H9 (cell line): ENCODE results near the gene AFF2. TPM values are rescaled to one million over a fixed set of nuclear protein-coding genes. Genes with fewer than 3 reads are reported as not detected.

Experiments used
- DNase-seq: peaks from one replicate; pipeline ENCODE4 v3.0.0-alpha.2; 2017
- H2AFZ ChIP-seq: one replicate; pipeline ENCODE4 v1.6.1; 2013; ENCODE audit warnings: mild to moderate bottlenecking, low read length, control low read depth, moderate library complexity
- H2AK5ac ChIP-seq: 2 replicates; pipeline ENCODE4 v1.6.1; 2013; ENCODE audit warnings: low read length, control low read depth, mixed read lengths; ENCODE audit not compliant: insufficient read length
- H2BK120ac ChIP-seq: one replicate; pipeline ENCODE4 v1.6.1; 2013; ENCODE audit warnings: low read depth, mild to moderate bottlenecking, low read length, control low read depth, inconsistent platforms; ENCODE audit not compliant: poor library complexity, severe bottlenecking
- H2BK12ac ChIP-seq: 2 replicates; pipeline ENCODE4 v1.6.1; 2013; ENCODE audit warnings: low read length, control low read depth, mixed read lengths, low read depth; ENCODE audit not compliant: insufficient read length
- H2BK15ac ChIP-seq: 2 replicates; pipeline ENCODE4 v1.6.1; 2013; ENCODE audit warnings: low read depth, low read length, control low read depth
- H2BK20ac ChIP-seq: one replicate; pipeline ENCODE4 v1.6.1; 2013; ENCODE audit warnings: low read depth, mild to moderate bottlenecking, low read length, control low read depth, inconsistent platforms; ENCODE audit not compliant: poor library complexity, severe bottlenecking
- H2BK5ac ChIP-seq: 2 replicates; pipeline ENCODE4 v1.6.1; 2013; ENCODE audit warnings: low read length, control low read depth, mixed read lengths; ENCODE audit not compliant: insufficient read length
- H3K14ac ChIP-seq: 2 replicates; pipeline ENCODE4 v1.6.1; 2013; ENCODE audit warnings: low read length, control low read depth; ENCODE audit not compliant: insufficient read depth
- H3K18ac ChIP-seq: 2 replicates; pipeline ENCODE4 v1.6.1; 2013; ENCODE audit warnings: low read depth, mild to moderate bottlenecking, mixed read lengths, low read length, control low read depth; ENCODE audit not compliant: insufficient read length
- H3K23ac ChIP-seq: 2 replicates; pipeline ENCODE4 v1.6.1; 2013; ENCODE audit warnings: low read length, control low read depth, mixed read lengths, low read depth; ENCODE audit not compliant: insufficient read length
- H3K23me2 ChIP-seq: 2 replicates; pipeline ENCODE4 v1.6.1; 2013; ENCODE audit warnings: low read depth, mild to moderate bottlenecking, mixed read lengths, low read length, control low read depth; ENCODE audit not compliant: insufficient read length, poor library complexity, severe bottlenecking
- H3K27ac ChIP-seq: 2 replicates; pipeline ENCODE4 v1.5.1; 2013; ENCODE audit warnings: low read length, control low read depth, mixed read lengths, low read depth; ENCODE audit not compliant: insufficient read length
- H3K27me3 ChIP-seq: 2 replicates; pipeline ENCODE4 v1.6.1; 2013; ENCODE audit warnings: low read length, control low read depth, inconsistent platforms; ENCODE audit not compliant: insufficient read depth
- H3K4ac ChIP-seq: 2 replicates; pipeline ENCODE4 v1.6.1; 2013; ENCODE audit warnings: low read depth, mild to moderate bottlenecking, control low read depth, inconsistent platforms, low read length, moderate library complexity
- H3K4me1 ChIP-seq: 2 replicates; pipeline ENCODE4 v1.6.1; 2013; ENCODE audit warnings: low read length, control low read depth, inconsistent platforms; ENCODE audit not compliant: insufficient read depth
- H3K4me2 ChIP-seq: 2 replicates; pipeline ENCODE4 v1.6.1; 2013; ENCODE audit warnings: low read length, control low read depth, mixed read lengths; ENCODE audit not compliant: insufficient read length, insufficient read depth
- H3K56ac ChIP-seq: 2 replicates; pipeline ENCODE4 v1.6.1; 2013; ENCODE audit warnings: low read depth, mild to moderate bottlenecking, mixed read lengths, low read length, control low read depth; ENCODE audit not compliant: insufficient read length
- H3K79me1 ChIP-seq: 2 replicates; pipeline ENCODE4 v1.6.1; 2013; ENCODE audit warnings: low read depth, mild to moderate bottlenecking, moderate library complexity, low read length, control low read depth, inconsistent platforms; ENCODE audit not compliant: insufficient read depth, poor library complexity, severe bottlenecking
- H3K79me2 ChIP-seq: 2 replicates; pipeline ENCODE4 v1.6.1; 2013; ENCODE audit warnings: low read length, control low read depth, inconsistent platforms; ENCODE audit not compliant: insufficient read depth
- H3K9ac ChIP-seq: 2 replicates; pipeline ENCODE4 v1.6.1; 2013; ENCODE audit warnings: low read length, control low read depth, mixed read lengths; ENCODE audit not compliant: insufficient read length; ENCODE audit errors: extremely low read depth
- H3K9me3 ChIP-seq: one replicate; pipeline ENCODE4 v1.6.1; 2013; ENCODE audit warnings: low read depth, low read length, inconsistent platforms; ENCODE audit not compliant: control insufficient read depth
- H3T11ph ChIP-seq: one replicate; pipeline ENCODE4 v1.6.1; 2013; ENCODE audit warnings: mild to moderate bottlenecking, low read length, control low read depth, inconsistent platforms
- H4K20me1 ChIP-seq: one replicate; pipeline ENCODE4 v1.6.1; 2013; ENCODE audit not compliant: control insufficient read depth, insufficient read length, insufficient read depth
- H4K5ac ChIP-seq: 2 replicates; pipeline ENCODE4 v1.6.1; 2013; ENCODE audit warnings: low read depth, mild to moderate bottlenecking, mixed read lengths, low read length, control low read depth; ENCODE audit not compliant: insufficient read length
- H4K8ac ChIP-seq: replicated peaks from 2 replicates; pipeline ENCODE4 v1.6.1; 2013; ENCODE audit warnings: low read length, control low read depth, mixed read lengths, low read depth; ENCODE audit not compliant: insufficient read length
- H4K91ac ChIP-seq: 2 replicates; pipeline ENCODE4 v1.6.1; 2013; ENCODE audit warnings: low read depth, mild to moderate bottlenecking, moderate library complexity, mixed read lengths, low read length, control low read depth; ENCODE audit not compliant: insufficient read length
- H3K27ac Mint-ChIP-seq, 3 experiments: 2 replicates in 2 of 3; 3 replicates in 1 of 3; pipeline ENCODE4 v1.8.0; 2020 to 2021; ENCODE audit warnings: mixed read lengths in 3 of 3, mild to moderate bottlenecking in 1 of 3, moderate library complexity in 1 of 3
- H3K27me3 Mint-ChIP-seq: 2 replicates; pipeline ENCODE4 v1.8.0; 2021; ENCODE audit warnings: low read depth, mild to moderate bottlenecking, moderate library complexity, mixed read lengths
- H3K36me3 Mint-ChIP-seq, 3 experiments: 2 replicates in 2 of 3; 3 replicates in 1 of 3; pipeline ENCODE4 v1.8.0; 2020 to 2021; ENCODE audit warnings: low read depth in 3 of 3, mixed read lengths in 3 of 3; ENCODE audit not compliant: insufficient read depth in 1 of 3
- H3K4me1 Mint-ChIP-seq, 2 experiments: 2 replicates each; pipeline ENCODE4 v1.8.0; 2020; ENCODE audit warnings: mixed read lengths in 2 of 2
- H3K4me3 Mint-ChIP-seq, 2 experiments: 2 replicates in 1 of 2; 3 replicates in 1 of 2; pipeline ENCODE4 v1.8.0; 2020 to 2021; ENCODE audit warnings: mild to moderate bottlenecking in 2 of 2, mixed read lengths in 2 of 2, moderate library complexity in 1 of 2
- H3K9me3 Mint-ChIP-seq, 2 experiments: 2 replicates in 1 of 2; 3 replicates in 1 of 2; pipeline ENCODE4 v1.8.0; 2020; ENCODE audit warnings: mild to moderate bottlenecking in 2 of 2, mixed read lengths in 2 of 2, moderate library complexity in 1 of 2
- CTCF ChIP-seq: fragments of 200-600 bp; sonication (generic); conservative IDR thresholded peaks from 3 replicates; pipeline ENCODE4 v1.8.0; 2021; ENCODE audit warnings: antibody characterized with exemption, mild to moderate bottlenecking
- WGBS: extraction: QIAGEN DNeasy Blood & Tissue Kit; methylation state at CpG from one replicate; pipeline ENCODE4 v1.1.7; 2013; ENCODE audit warnings: missing lambda C conversion rate, low lambda C conversion rate, mixed read lengths; ENCODE audit not compliant: insufficient read length; ENCODE audit errors: extremely low coverage; 5-methylcytosine and 5-hydroxymethylcytosine counted together
- total RNA-seq: library from RNA; stranded (reverse); gene quantifications from 2 replicates; pipeline ENCODE4 v1.2.1, GENCODE V29; 2021

Gene AFF2
- total RNA-seq, 1 experiment from 2014 or later = 14.6 TPM

- no peak overlapping the region for H4K8ac ChIP-seq
- H3K4me1 ChIP-seq = no peaks in the 10 kb centered on the region
- H3K79me2 ChIP-seq = no peaks in the 10 kb centered on the region
- DNase-seq = no peak
- no peak overlapping the region for H2BK12ac ChIP-seq
- H4K91ac ChIP-seq = no peak overlapping the region
- Mint-ChIP-seq H3K27me3 (no peaks in the 10 kb centered on the region), H3K36me3 (peaks cover 0 to 5% (median 2%) of the 10 kb centered on the region in 3 experiments; a peak in 3 of 7 replicates), H3K27ac (no peak overlapping the region), H3K4me1 (0 out of 4 replicates have a peak, but pooled peaks cover 0 to 3% of the 10 kb centered on the region in 2 experiments), H3K9me3 (peaks cover 61 to 62% of the 10 kb centered on the region in 2 experiments), H3K4me3 (no peak overlapping the region)
- H3K23me2 ChIP-seq = no peaks in the 10 kb centered on the region
- no peak overlapping the region for H3K9ac ChIP-seq
- no peak overlapping the region for H3K18ac ChIP-seq
- no peak overlapping the region for H4K5ac ChIP-seq
- H3K27me3 ChIP-seq = no peaks in the 10 kb centered on the region
- no peak overlapping the region for H2BK120ac ChIP-seq
- no peak overlapping the region for H3T11ph ChIP-seq
- no peak overlapping the region for H2BK20ac ChIP-seq
- H2AFZ ChIP-seq = no peak overlapping the region
- no CpG with 5 or more reads among the region's 3 CpGs for WGBS
- H2AK5ac ChIP-seq = no peak overlapping the region
- no peak overlapping the region for H2BK5ac ChIP-seq
- no peak overlapping the region for H3K23ac ChIP-seq
- H3K27ac ChIP-seq = no peak overlapping the region
- no peak overlapping the region for H2BK15ac ChIP-seq
- no peaks in the 10 kb centered on the region for H4K20me1 ChIP-seq
- no peak for TF ChIP-seq CTCF
- H3K4ac ChIP-seq = no peak overlapping the region
- H3K14ac ChIP-seq = no peak overlapping the region
- H3K4me2 ChIP-seq = no peak overlapping the region
- no peaks in the 10 kb centered on the region for H3K79me1 ChIP-seq
- H3K56ac ChIP-seq = no peak overlapping the region
- H3K9me3 ChIP-seq = no peaks in the 10 kb centered on the region
Observed at GRCh38 chrX:148995661-148996060, 495.2 kb downstream of the AFF2 start.
